Measurements from ENCODE around the gene SANBR. TPM values are rescaled to one million over a fixed set of nuclear protein-coding genes. Genes with fewer than 3 reads are reported as not detected.
"Not testable (repeated sequence)": the region's sequence is repeated elsewhere in the genome, so short reads cannot be mapped to it uniquely, and the experiment has no call there.

SANBR gene
- total RNA-seq, 2 donors from 2014 or later = 27.8 to 31.9 TPM

DNA sequence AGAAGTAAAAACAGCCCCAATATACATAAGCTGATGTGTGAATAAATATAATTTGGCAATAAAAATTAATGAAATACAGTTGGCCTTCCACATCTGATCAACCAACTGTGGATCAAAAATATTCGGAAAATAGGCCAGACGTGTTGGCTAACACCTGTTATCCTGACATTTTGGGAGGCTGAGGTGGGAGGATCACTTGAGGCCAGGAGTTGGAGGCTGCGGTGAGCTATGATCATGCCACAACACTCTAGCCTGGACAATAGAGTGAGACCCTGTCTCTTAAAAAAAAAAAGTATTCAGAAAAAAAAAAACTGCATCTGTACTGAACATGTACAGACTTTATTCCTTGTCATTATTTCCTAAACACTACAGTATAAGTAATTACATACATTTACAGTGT lies 36.1 kb upstream of the SANBR start:
- no peak for DNase-seq
- no peaks in the 10 kb centered on the region for H3K4me1 Mint-ChIP-seq
- Histone ChIP-seq H3K4me3 (ENCODE audit: low read length) (no peak overlapping the region), H3K4me1 (ENCODE audit: control insufficient read depth, insufficient read depth, low read length) (no peaks in the 10 kb centered on the region), H3K27ac (ENCODE audit: low read depth, low read length) (no peak overlapping the region), H3K36me3 (ENCODE audit: control insufficient read depth, insufficient read depth, low read length) (peaks cover 38% of the 10 kb centered on the region), H3K9me3 (ENCODE audit: control insufficient read depth, low read length) (peaks cover 18% of the 10 kb centered on the region), H3K9ac (ENCODE audit: extremely low read depth, low read length, poor library complexity, severe bottlenecking) (no peak overlapping the region), H3K27me3 (ENCODE audit: control insufficient read depth, insufficient read depth, low read length, poor library complexity, severe bottlenecking) (no peaks in the 10 kb centered on the region)
- H3K36me3 Mint-ChIP-seq (ENCODE audit: low read depth) = peaks cover 49% of the 10 kb centered on the region
- H3K27me3 Mint-ChIP-seq (ENCODE audit: insufficient read depth) = no peaks in the 10 kb centered on the region
- TF ChIP-seq, protein P1, sequence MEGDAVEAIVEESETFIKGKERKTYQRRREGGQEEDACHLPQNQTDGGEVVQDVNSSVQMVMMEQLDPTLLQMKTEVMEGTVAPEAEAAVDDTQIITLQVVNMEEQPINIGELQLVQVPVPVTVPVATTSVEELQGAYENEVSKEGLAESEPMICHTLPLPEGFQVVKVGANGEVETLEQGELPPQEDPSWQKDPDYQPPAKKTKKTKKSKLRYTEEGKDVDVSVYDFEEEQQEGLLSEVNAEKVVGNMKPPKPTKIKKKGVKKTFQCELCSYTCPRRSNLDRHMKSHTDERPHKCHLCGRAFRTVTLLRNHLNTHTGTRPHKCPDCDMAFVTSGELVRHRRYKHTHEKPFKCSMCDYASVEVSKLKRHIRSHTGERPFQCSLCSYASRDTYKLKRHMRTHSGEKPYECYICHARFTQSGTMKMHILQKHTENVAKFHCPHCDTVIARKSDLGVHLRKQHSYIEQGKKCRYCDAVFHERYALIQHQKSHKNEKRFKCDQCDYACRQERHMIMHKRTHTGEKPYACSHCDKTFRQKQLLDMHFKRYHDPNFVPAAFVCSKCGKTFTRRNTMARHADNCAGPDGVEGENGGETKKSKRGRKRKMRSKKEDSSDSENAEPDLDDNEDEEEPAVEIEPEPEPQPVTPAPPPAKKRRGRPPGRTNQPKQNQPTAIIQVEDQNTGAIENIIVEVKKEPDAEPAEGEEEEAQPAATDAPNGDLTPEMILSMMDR (conservative IDR thresholded peaks at IDR 0.05) = no peak
- 97 to 100% methylated on average over 2 to 3 of the region's 3 CpGs for WGBS, 2 experiments (ENCODE audit: insufficient coverage in 1 of 2, insufficient read length in 1 of 2)
- H3K27ac Mint-ChIP-seq = no peak overlapping the region
- peaks cover 9% of the 10 kb centered on the region for H3K9me3 Mint-ChIP-seq
- no peak overlapping the region for H3K4me3 Mint-ChIP-seq

DNA sequence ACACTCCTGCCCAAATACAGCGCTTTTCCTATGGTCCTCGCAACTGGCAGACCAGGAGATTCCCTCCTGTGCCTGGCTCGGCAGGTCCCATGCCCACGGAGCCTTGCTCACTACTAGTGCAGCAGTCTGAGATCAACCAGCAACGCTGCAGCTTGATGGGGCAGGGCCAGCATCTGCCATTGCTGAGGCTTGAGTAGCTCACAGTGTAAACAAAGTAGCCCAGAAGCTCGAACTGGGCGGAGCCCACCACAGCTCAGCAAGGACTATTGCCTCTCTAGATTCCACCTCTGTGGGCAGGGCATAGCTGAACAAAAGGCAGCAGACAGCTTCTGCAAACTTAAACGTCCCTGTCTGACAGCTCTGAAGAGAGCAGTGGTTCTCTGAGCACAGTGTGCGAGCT lies 31.1 kb upstream of the SANBR start:
- not testable (repeated sequence) for H3K27ac ChIP-seq (ENCODE audit: low read depth, low read length); H3K4me1 Mint-ChIP-seq; DNase-seq; H3K27me3 Mint-ChIP-seq (ENCODE audit: insufficient read depth); H3K9ac ChIP-seq (ENCODE audit: extremely low read depth, low read length, poor library complexity, severe bottlenecking); H3K4me3 ChIP-seq (ENCODE audit: low read length); H3K27me3 ChIP-seq (ENCODE audit: control insufficient read depth, insufficient read depth, low read length, poor library complexity, severe bottlenecking); H3K4me3 Mint-ChIP-seq; H3K27ac Mint-ChIP-seq; H3K4me1 ChIP-seq (ENCODE audit: control insufficient read depth, insufficient read depth, low read length)
- H3K36me3 ChIP-seq (ENCODE audit: control insufficient read depth, insufficient read depth, low read length) = peaks cover 47% of the 10 kb centered on the region
- H3K9me3 ChIP-seq (ENCODE audit: control insufficient read depth, low read length) = peaks cover 37% of the 10 kb centered on the region
- Mint-ChIP-seq H3K9me3 (peaks cover 59% of the 10 kb centered on the region), H3K36me3 (ENCODE audit: low read depth) (peaks cover 61% of the 10 kb centered on the region)
- WGBS, 2 experiments (ENCODE audit: insufficient coverage in 1 of 2, insufficient read length in 1 of 2) = 93 to 95% methylated on average over 7 to 9 of the region's 9 CpGs

DNA sequence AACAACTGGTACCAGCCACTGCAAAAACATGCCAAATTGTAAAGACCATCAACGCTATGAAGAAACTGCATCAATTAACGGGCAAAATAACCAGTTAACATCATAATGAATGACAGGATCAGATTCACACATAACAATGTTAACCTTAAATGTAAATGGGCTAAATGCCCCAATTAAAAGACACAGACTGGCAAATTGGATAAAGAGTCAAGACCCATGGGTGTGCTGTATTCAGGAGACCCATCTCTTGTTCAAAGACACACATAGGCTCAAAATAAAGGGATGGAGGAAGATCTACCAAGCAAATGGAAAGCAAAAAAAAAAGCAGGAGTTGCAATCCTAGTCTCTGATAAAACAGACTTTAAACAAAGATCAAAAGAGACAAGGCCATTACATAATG lies 29.0 kb upstream of the SANBR start:
- Mint-ChIP-seq H3K36me3 (ENCODE audit: low read depth) (peaks cover 55% of the 10 kb centered on the region), H3K9me3 (peaks cover 62% of the 10 kb centered on the region)
- H3K4me1 ChIP-seq (ENCODE audit: control insufficient read depth, insufficient read depth, low read length); H3K27me3 ChIP-seq (ENCODE audit: control insufficient read depth, insufficient read depth, low read length, poor library complexity, severe bottlenecking); H3K4me3 ChIP-seq (ENCODE audit: low read length); H3K4me1 Mint-ChIP-seq; H3K27ac Mint-ChIP-seq; DNase-seq; H3K4me3 Mint-ChIP-seq; H3K27ac ChIP-seq (ENCODE audit: low read depth, low read length); H3K27me3 Mint-ChIP-seq (ENCODE audit: insufficient read depth); H3K9ac ChIP-seq (ENCODE audit: extremely low read depth, low read length, poor library complexity, severe bottlenecking): not testable (repeated sequence)
- 95% methylated on average over 2 of the region's 2 CpGs; no CpG with 5 or more reads in 1 of the 2 experiments for WGBS, 2 experiments (ENCODE audit: insufficient coverage in 1 of 2, insufficient read length in 1 of 2)
- Histone ChIP-seq H3K9me3 (ENCODE audit: control insufficient read depth, low read length) (peaks cover 37% of the 10 kb centered on the region), H3K36me3 (ENCODE audit: control insufficient read depth, insufficient read depth, low read length) (peaks cover 35% of the 10 kb centered on the region)

DNA sequence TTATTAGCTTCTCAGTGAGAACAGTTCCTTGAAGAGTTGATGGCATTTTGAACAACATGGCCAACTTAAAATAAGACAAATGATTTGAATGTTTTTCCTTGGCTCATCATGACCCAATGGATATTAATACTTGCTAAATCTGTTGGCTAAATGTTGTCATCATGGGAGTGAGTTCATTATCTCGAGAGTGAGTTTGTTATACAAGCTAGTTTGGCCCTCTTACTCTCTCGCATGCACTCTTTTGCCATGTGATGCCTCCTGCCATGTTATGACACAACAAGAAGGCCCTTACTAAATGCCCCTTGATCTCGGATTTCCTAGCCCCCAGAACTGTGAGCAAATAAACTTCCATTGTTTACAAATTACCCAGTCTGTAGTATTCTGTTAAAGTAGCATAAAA lies 22.9 kb upstream of the SANBR start:
- Histone ChIP-seq H3K9ac (ENCODE audit: extremely low read depth, low read length, poor library complexity, severe bottlenecking) (no peak overlapping the region), H3K27me3 (ENCODE audit: control insufficient read depth, insufficient read depth, low read length, poor library complexity, severe bottlenecking) (no peaks in the 10 kb centered on the region), H3K4me1 (ENCODE audit: control insufficient read depth, insufficient read depth, low read length) (peaks cover 2% of the 10 kb centered on the region), H3K4me3 (ENCODE audit: low read length) (no peak overlapping the region), H3K9me3 (ENCODE audit: control insufficient read depth, low read length) (no peaks in the 10 kb centered on the region), H3K27ac (ENCODE audit: low read depth, low read length) (no peak overlapping the region), H3K36me3 (ENCODE audit: control insufficient read depth, insufficient read depth, low read length) (peaks cover 44% of the 10 kb centered on the region)
- WGBS, 2 experiments (ENCODE audit: insufficient coverage in 1 of 2, insufficient read length in 1 of 2) = 88 to 100% methylated on average over 1 to 3 of the region's 3 CpGs
- Mint-ChIP-seq H3K4me3 (no peak overlapping the region), H3K27ac (no peak overlapping the region), H3K9me3 (peaks cover 20% of the 10 kb centered on the region), H3K36me3 (ENCODE audit: low read depth) (peaks cover 17% of the 10 kb centered on the region), H3K27me3 (ENCODE audit: insufficient read depth) (no peaks in the 10 kb centered on the region), H3K4me1 (peaks cover 6% of the 10 kb centered on the region)
- no peak for DNase-seq
- TF ChIP-seq, protein P1 (conservative IDR thresholded peaks at IDR 0.05) = no peak

All from endodermal cell (in vitro differentiated cells).